ENCODE measurements around the gene USP17L13.
"Not testable (repeated sequence)": the region's sequence is repeated elsewhere in the genome, so short reads cannot be mapped to it uniquely, and the experiment has no call there.

The USP17L13 gene, protein sequence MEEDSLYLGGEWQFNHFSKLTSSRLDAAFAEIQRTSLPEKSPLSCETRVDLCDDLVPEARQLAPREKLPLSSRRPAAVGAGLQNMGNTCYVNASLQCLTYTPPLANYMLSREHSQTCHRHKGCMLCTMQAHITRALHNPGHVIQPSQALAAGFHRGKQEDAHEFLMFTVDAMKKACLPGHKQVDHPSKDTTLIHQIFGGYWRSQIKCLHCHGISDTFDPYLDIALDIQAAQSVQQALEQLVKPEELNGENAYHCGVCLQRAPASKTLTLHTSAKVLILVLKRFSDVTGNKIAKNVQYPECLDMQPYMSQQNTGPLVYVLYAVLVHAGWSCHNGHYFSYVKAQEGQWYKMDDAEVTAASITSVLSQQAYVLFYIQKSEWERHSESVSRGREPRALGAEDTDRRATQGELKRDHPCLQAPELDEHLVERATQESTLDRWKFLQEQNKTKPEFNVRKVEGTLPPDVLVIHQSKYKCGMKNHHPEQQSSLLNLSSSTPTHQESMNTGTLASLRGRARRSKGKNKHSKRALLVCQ

DNA sequence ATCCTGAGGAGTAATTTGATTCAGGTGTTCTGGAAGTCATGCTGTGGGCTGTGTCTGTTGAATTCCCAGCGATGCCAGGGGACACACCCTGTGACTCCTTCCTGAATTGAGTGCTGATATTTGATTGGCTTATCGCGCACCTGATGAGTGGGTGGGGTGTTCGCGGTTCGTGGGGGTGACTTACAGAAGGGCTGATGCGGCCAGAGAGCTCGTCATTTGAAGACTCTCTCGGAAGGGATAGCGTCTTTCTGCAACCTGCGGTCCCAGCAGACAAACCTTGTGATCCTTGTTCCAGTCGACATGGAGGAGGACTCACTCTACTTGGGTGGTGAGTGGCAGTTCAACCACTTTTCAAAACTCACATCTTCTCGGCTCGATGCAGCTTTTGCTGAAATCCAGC, at the start of gene USP17L13:
TSS of gene USP17L13 (plus strand) at position 301 of the 400 bp plus-strand sequence. CDS start at position 301, 0 bp downstream.
- not testable (repeated sequence) for DNase-seq

DNA sequence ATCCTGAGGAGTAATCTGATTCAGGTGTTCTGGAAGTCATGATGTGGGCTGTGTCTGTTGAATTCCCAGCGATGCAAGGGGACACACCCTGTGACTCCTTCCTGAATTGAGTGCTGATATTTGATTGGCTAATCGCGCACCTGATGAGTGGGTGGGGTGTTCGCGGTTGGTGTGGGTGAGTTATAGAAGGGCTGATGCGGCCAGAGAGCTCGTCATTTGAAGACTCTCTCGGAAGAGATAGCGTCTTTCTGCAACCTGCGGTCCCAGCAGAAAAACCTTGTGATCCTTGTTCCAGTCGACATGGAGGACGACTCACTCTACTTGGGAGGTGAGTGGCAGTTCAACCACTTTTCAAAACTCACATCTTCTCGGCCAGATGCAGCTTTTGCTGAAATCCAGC, 14.3 kb upstream of the USP17L13 start, which contains the start of gene USP17L10:
TSS of gene USP17L10 (plus strand) at position 301 of the 400 bp plus-strand sequence. CDS start at position 301, 0 bp downstream.
- not testable (repeated sequence) for DNase-seq

DNA sequence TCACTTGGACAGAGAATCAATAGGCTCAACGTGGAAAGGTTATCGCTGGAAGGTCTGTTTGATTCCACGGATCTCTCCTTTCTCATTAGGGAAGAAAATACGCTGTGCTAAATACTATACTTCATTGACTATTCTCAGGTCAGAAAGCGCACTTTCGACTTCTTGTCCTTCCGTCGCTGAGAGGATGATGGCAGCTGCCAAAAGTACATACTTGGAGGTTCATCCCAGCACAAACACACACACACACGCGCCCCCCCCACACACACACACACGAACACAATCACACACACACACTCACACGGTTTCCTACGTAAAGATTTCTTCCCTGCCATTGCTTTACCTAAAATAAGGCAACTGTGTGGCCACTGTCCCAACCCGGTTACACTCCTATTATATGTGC, 10.0 kb upstream of the USP17L13 start:
- not testable (repeated sequence) for DNase-seq

DNA sequence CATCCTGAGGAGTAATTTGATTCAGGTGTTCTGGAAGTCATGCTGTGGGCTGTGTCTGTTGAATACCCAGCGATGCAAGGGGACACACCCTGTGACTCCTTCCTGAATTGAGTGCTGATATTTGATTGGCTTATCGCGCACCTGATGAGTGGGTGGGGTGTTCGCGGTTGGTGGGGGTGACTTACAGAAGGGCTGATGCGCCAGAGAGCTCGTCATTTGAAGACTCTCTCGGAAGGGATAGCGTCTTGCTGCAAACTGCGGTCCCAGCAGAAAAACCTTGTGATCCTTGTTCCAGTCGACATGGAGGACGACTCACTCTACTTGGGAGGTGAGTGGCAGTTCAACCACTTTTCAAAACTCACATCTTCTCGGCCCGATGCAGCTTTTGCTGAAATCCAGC, 9.6 kb upstream of the USP17L13 start, which contains the start of gene USP17L11:
TSS of gene USP17L11 (plus strand) at position 301 of the 400 bp plus-strand sequence. CDS start at position 301, 0 bp downstream.
- not testable (repeated sequence) for DNase-seq

DNA sequence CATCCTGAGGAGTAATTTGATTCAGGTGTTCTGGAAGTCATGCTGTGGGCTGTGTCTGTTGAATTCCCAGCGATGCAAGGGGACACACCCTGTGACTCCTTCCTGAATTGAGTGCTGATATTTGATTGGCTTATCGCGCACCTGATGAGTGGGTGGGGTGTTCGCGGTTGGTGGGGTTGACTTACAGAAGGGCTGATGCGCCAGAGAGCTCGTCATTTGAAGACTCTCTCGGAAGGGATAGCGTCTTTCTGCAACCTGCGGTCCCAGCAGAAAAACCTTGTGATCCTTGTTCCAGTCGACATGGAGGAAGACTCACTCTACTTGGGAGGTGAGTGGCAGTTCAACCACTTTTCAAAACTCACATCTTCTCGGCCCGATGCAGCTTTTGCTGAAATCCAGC, 4.8 kb upstream of the USP17L13 start, which contains the start of gene USP17L12:
TSS of gene USP17L12 (plus strand) at position 301 of the 400 bp plus-strand sequence. CDS start at position 301, 0 bp downstream.
- DNase-seq = not testable (repeated sequence)

DNA sequence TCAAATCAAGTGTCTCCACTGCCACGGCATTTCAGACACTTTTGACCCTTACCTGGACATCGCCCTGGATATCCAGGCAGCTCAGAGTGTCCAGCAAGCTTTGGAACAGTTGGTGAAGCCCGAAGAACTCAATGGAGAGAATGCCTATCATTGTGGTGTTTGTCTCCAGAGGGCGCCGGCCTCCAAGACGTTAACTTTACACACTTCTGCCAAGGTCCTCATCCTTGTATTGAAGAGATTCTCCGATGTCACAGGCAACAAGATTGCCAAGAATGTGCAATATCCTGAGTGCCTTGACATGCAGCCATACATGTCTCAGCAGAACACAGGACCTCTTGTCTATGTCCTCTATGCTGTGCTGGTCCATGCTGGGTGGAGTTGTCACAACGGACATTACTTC, 5.6 kb downstream of the USP17L13 start:
- DNase-seq = not testable (repeated sequence)

DNA sequence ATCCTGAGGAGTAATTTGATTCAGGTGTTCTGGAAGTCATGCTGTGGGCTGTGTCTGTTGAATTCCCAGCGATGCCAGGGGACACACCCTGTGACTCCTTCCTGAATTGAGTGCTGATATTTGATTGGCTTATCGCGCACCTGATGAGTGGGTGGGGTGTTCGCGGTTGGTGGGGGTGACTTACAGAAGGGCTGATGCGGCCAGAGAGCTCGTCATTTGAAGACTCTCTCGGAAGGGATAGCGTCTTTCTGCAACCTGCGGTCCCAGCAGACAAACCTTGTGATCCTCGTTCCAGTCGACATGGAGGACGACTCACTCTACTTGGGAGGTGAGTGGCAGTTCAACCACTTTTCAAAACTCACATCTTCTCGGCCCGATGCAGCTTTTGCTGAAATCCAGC, 9.4 kb downstream of the USP17L13 start, which contains the start of gene USP17L15:
TSS of gene USP17L15 (plus strand) at position 301 of the 400 bp plus-strand sequence. CDS start at position 301, 0 bp downstream.
- DNase-seq = not testable (repeated sequence)

DNA sequence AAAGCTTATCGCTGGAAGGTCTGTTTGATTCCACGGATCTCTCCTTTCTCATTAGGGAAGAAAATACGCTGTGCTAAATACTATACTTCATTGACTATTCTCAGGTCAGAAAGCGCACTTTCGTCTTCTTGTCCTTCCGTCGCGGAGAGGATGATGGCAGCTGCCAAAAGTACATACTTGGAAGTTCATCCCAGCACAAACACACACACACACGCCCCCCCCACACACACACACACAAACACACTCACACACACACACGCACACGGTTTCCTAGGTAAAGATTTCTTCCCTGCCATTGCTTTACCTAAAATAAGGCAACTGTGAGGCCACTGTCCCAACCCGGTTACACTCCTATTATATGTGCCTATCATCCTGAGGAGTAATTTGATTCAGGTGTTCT, 13.8 kb downstream of the USP17L13 start:
- DNase-seq = not testable (repeated sequence)

DNA sequence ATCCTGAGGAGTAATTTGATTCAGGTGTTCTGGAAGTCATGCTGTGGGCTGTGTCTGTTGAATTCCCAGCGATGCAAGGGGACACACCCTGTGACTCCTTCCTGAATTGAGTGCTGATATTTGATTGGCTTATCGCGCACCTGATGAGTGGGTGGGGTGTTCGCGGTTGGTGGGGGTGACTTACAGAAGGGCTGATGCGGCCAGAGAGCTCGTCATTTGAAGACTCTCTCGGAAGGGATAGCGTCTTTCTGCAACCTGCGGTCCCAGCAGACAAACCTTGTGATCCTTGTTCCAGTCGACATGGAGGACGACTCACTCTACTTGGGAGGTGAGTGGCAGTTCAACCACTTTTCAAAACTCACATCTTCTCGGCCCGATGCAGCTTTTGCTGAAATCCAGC, 18.9 kb downstream of the USP17L13 start, which contains the start of gene USP17L17:
TSS of gene USP17L17 (plus strand) at position 301 of the 400 bp plus-strand sequence. CDS start at position 301, 0 bp downstream.
- DNase-seq = not testable (repeated sequence)

DNA sequence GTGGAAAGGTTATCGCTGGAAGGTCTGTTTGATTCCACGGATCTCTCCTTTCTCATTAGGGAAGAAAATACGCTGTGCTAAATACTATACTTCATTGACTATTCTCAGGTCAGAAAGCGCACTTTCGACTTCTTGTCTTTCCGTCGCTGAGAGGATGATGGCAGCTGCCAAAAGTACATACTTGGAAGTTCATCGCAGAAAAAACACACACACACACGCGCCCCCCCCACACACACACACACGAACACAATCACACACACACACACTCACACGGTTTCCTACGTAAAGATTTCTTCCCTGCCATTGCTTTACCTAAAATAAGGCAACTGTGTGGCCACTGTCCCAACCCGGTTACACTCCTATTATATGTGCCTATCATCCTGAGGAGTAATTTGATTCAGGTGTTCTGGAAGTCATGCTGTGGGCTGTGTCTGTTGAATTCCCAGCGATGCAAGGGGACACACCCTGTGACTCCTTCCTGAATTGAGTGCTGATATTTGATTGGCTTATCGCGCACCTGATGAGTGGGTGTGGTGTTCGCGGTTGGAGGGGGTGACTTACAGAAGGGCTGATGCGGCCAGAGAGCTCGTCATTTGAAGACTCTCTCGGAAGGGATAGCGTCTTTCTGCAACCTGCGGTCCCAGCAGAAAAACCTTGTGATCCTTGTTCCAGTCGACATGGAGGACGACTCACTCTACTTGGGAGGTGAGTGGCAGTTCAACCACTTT, 23.4 kb downstream of the USP17L13 start, which contains the start of gene USP17L18:
TSS of gene USP17L18 (plus strand) at position 678 of the 728 bp plus-strand sequence. CDS start at position 678, 0 bp downstream.
- not testable (repeated sequence) for DNase-seq

DNA sequence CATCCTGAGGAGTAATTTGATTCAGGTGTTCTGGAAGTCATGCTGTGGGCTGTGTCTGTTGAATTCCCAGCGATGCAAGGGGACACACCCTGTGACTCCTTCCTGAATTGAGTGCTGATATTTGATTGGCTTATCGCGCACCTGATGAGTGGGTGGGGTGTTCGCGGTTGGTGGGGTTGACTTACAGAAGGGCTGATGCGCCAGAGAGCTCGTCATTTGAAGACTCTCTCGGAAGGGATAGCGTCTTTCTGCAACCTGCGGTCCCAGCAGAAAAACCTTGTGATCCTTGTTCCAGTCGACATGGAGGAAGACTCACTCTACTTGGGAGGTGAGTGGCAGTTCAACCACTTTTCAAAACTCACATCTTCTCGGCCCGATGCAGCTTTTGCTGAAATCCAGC, 28.4 kb downstream of the USP17L13 start, which contains the start of gene USP17L19:
TSS of gene USP17L19 (plus strand) at position 301 of the 400 bp plus-strand sequence. CDS start at position 301, 0 bp downstream.
- not testable (repeated sequence) for DNase-seq

DNA sequence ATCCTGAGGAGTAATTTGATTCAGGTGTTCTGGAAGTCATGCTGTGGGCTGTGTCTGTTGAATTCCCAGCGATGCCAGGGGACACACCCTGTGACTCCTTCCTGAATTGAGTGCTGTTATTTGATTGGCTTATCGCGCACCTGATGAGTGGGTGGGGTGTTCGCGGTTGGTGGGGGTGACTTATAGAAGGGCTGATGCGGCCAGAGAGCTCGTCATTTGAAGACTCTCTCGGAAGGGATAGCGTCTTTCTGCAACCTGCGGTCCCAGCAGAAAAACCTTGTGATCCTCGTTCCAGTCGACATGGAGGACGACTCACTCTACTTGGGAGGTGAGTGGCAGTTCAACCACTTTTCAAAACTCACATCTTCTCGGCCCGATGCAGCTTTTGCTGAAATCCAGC, 33.1 kb downstream of the USP17L13 start, which contains the start of gene USP17L20:
TSS of gene USP17L20 (plus strand) at position 301 of the 400 bp plus-strand sequence. CDS start at position 301, 0 bp downstream.
- DNase-seq = not testable (repeated sequence)

DNA sequence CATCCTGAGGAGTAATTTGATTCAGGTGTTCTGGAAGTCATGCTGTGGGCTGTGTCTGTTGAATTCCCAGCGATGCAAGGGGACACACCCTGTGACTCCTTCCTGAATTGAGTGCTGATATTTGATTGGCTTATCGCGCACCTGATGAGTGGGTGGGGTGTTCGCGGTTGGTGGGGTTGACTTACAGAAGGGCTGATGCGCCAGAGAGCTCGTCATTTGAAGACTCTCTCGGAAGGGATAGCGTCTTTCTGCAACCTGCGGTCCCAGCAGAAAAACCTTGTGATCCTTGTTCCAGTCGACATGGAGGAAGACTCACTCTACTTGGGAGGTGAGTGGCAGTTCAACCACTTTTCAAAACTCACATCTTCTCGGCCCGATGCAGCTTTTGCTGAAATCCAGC, 37.9 kb downstream of the USP17L13 start, which contains the start of gene USP17L21:
TSS of gene USP17L21 (plus strand) at position 301 of the 400 bp plus-strand sequence. CDS start at position 301, 0 bp downstream.
- not testable (repeated sequence) for DNase-seq

DNA sequence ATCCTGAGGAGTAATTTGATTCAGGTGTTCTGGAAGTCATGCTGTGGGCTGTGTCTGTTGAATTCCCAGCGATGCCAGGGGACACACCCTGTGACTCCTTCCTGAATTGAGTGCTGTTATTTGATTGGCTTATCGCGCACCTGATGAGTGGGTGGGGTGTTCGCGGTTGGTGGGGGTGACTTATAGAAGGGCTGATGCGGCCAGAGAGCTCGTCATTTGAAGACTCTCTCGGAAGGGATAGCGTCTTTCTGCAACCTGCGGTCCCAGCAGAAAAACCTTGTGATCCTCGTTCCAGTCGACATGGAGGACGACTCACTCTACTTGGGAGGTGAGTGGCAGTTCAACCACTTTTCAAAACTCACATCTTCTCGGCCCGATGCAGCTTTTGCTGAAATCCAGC, 42.6 kb downstream of the USP17L13 start, which contains the start of gene USP17L22:
TSS of gene USP17L22 (plus strand) at position 301 of the 400 bp plus-strand sequence. CDS start at position 301, 0 bp downstream.
- not testable (repeated sequence) for DNase-seq

DNA sequence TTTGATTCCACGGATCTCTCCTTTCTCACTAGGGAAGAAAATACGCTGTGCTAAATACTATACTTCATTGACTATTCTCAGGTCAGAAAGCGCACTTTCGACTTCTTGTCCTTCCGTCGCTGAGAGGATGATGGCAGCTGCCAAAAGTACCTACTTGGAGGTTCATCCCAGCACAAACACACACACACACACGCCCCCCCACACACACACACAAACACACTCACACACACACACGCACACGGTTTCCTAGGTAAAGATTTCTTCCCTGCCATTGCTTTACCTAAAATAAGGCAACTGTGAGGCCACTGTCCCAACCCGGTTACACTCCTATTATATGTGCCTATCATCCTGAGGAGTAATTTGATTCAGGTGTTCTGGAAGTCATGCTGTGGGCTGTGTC, 47.0 kb downstream of the USP17L13 start:
- peak; percentile 6 for DNase-seq

Data from activated naive CD4-positive, alpha-beta T cell treated with anti-CD3 and anti-CD28 coated beads, Interleukin-2, amount 50 U/mL, for 16 hours (primary cell).